ENCODE data around the gene ZNF446. TPM values are rescaled to one million over a fixed set of nuclear protein-coding genes. Genes with fewer than 3 reads are reported as not detected.
A peak's percentile ranks its signal among the peaks of the same experiment; 100 is the strongest.

ZNF446 gene
- total RNA-seq, 2 experiments from 2014 or later = 6.9 to 7.8 TPM

DNA sequence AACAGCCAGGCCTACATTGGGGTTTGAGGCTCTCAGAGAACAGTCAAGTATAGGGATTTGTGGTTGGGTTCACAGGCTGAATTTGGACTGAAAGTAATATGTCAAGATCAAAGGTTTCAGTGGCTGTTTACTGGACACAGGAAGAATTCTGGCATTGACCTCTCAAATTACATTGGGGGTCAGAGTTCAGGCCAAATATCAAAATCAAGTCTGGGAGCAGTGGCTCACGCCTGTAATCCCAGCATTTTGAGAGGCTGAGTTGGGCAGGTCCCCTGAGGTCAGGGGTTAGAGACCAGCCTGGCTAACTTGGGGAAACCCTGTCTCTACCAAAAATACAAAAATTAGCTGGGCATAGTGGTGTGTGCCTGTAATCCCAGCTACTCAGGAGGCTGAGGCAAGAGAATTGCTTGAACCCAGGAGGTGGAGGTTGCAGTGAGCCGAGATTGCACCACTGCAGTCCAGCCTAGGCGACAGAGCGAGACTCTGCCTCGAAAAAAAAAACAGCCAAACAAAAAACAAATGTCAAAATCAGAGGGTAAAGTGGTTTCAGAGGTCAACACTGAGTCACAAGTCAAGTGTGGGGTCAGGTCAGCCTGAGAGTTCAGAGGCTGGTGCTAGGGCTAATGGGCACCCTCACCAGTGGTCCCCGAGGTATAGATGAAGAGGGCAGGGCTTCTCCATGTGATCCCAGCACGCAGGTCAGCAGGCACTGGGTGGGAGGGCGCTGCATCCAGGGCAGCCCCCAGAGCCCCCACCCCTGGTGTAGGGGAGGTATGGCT is 34.1 kb downstream of the ZNF446 start:
- DNase-seq (no peak), ATAC-seq (no peak)
- H3K4me1 Mint-ChIP-seq (ENCODE audit: low read depth) = peaks cover 20% of the 10 kb centered on the region
- no peaks in the 10 kb centered on the region for H3K27me3 Mint-ChIP-seq (ENCODE audit: low read depth)
- peak overlapping the region; percentile 20 for H3K27ac Mint-ChIP-seq
- ChIA-PET CTCF (interaction anchor here (1.2 to 1.7 kb wide), 2 partner anchors 8 to 10 kb away, joined by 3 read pairs; partner anchors contain the start of gene ZBTB45), POLR2A (interaction anchor here (1.6 kb wide), 1 partner anchor 35 kb away, joined by 4 read pairs; no protein-coding TSS in a partner anchor)
- peaks cover 12% of the 10 kb centered on the region for H3K36me3 Mint-ChIP-seq (ENCODE audit: low read depth)
- H3K4me3 Mint-ChIP-seq = no peak overlapping the region
- H3K9me3 Mint-ChIP-seq (ENCODE audit: insufficient read depth) = peaks cover 13% of the 10 kb centered on the region

DNA sequence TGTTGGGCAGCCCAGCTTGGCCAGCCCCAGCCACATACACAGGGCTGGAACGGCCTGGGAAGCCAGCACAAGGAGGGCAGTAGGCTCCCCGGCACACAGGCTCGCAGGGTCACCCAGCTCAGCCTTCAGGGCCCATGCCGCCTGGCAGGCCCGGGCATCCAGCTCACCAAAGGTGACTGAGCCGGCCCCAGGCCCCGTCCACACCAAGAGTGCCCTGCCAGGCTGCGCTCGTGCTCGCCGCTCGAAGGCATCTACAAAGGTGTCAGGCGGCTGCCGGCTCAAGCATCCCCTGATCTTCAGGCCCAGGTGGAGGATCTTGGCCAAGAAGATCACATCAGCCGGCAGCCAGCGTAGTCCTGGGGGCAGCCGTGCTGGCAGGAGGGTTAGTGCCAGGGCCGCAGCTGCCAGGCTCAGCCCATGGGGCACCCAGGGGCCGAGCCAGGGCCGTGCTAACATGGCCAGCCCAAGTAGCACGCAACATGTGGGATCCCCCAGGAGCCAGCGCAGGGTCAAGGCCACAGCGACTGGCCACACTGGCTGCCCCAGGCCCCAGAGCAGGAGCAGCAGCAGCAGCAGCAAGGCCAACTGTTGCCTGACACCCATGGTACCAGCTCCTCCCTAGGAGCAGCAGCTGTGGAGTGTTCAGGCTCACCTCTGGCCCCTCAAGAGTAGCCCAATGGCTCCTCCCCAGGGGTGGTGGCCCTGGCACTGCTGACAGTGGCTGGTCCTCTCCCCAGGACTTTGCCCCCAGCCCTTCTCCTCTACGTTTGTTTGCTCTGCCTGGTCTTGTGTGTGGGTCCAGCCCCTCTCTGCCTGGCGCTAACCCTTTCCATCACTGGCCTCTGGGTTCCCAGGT is 35.4 kb downstream of the ZNF446 start, which contains the start of gene SLC27A5:
TSS of gene SLC27A5 (minus strand) at position 640 of the 856 bp plus-strand sequence. CDS start at position 603, 37 bp downstream.
- ChIA-PET CTCF (interaction anchor here (1.2 to 1.7 kb wide), 2 partner anchors 8 to 12 kb away, joined by 3 to 4 read pairs; partner anchors contain the start of gene ZBTB45), POLR2A (interaction anchor here (0.6 to 1.6 kb wide), 2 partner anchors 34 to 35 kb away, joined by 3 to 4 read pairs; no protein-coding TSS in a partner anchor)
- Mint-ChIP-seq H3K4me1 (ENCODE audit: low read depth) (peaks cover 30% of the 10 kb centered on the region), H3K4me3 (no peak within 1 kb of the TSS), H3K27me3 (ENCODE audit: low read depth) (no peaks in the 10 kb centered on the region), H3K9me3 (ENCODE audit: insufficient read depth) (peaks cover 9% of the 10 kb centered on the region), H3K36me3 (ENCODE audit: low read depth) (peaks cover 22% of the 10 kb centered on the region), H3K27ac (peak within 1 kb of the TSS; percentile 48)
- ATAC-seq (no peak), DNase-seq (no peak)

DNA sequence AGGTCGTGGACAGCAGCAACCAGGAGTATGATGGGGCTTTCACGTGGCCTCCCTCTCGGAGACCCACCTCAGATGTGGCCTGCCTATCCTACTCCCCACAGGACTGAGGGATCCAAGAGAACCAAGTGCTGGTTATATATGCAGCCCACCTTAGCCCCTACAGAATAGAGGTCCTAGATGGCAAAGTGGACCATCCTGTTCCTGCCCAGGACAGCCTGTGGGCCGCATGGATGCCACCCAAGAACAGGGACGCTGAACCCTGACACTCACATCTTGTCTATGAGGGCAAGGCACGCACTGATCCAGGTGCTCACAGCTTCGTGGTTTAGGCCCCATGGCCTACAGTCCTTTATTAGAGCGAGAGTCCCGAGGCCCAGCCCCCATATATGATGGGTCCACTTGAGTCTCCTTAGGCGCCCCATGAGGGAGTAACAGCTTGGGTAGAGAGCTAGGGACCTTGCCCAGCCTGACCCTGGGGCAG is 37.1 kb downstream of the ZNF446 start:
- peak overlapping the region; percentile 78 for H3K4me3 Mint-ChIP-seq
- H3K36me3 Mint-ChIP-seq (ENCODE audit: low read depth) = peaks cover 21% of the 10 kb centered on the region
- H3K27me3 Mint-ChIP-seq (ENCODE audit: low read depth) = no peaks in the 10 kb centered on the region
- H3K9me3 Mint-ChIP-seq (ENCODE audit: insufficient read depth) = no peaks in the 10 kb centered on the region
- ATAC-seq (no peak), DNase-seq (no peak)
- peak overlapping the region; percentile 88 for H3K27ac Mint-ChIP-seq
- peaks cover 39% of the 10 kb centered on the region for H3K4me1 Mint-ChIP-seq (ENCODE audit: low read depth)
- CTCF ChIA-PET = interaction anchor here (1.0 to 2.1 kb wide), 17 partner anchors 10 to 331 kb away, joined by 3 to 46 read pairs (median 5); partner anchors contain the start of genes CHMP2A, TRIM28 and ZNF446
- POLR2A ChIA-PET = interaction anchor here (0.6 to 2.4 kb wide), 6 partner anchors 8 to 54 kb away, joined by 3 to 11 read pairs (median 4); partner anchors contain the start of gene CHMP2A

DNA sequence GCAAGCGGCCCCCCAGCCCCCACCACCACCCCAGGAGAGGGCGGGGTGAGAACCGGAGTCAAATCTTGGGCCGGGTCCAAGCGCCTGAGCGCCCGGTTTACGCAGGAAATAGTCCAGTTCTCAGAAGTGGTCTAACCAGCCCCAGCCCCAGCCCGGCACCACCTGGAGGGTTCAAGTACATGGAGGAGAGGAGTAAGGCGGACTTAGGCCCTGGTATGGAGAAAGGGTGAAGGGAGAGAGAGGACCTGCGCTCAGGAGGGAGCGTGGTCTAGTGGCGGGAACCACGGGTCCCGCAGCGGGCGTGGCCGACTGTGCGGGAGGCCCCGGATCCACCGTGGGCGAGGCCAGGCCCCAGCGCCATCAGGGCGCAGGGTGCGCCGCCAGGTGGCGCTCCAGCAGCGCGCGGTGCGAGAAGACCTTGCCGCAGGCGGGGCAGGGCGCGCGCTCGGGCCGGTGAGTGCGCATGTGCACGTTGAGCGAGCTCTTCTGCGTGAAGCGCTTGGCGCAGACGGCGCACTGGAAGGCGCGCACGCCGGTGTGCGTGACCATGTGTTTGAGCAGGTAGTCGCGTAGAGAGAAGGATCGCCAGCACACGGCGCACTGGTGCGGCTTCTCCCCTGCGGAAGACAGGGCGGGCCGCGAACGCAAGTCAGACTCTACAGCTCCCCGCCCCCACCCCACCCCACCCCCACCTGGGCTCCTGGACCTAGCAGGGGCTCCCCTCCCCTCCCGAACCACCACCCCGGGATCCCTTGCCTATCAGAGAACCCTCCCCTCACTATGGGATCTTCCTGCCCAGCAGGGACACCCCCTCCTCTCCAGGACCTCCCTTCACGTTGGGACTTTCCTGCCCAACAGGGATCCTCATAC is 37.8 kb downstream of the ZNF446 start:
- ATAC-seq = peak; percentile 96
- POLR2A ChIA-PET = interaction anchor here (0.6 to 2.4 kb wide), 7 partner anchors 9 to 53 kb away, joined by 3 to 11 read pairs (median 3); partner anchors contain the start of gene CHMP2A

DNA sequence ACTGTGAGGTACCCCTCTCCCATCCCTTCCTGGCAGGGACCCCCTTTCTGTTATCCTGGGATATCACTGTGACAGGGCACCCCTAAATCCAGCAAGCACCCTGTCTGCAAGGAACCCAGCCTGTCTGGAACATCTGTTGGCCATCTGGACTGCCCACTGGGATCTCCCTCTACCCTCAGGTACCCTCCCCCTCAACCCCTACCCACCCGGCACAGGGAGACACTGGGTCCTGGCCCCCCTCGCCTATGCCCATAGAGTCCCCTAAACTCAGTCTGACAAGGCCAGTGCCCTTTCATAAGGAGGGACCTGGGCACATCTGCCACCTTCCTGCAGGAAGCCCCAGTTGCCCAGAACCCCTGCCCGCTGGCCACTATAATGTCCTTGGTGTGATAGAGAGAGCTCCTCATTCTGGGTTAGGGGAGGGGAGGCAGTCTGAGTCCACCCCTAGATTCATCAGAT is 38.4 kb downstream of the ZNF446 start:
- peaks cover 27% of the 10 kb centered on the region for H3K36me3 Mint-ChIP-seq (ENCODE audit: low read depth)
- ATAC-seq (no peak), DNase-seq (no peak)
- peaks cover 47% of the 10 kb centered on the region for H3K4me1 Mint-ChIP-seq (ENCODE audit: low read depth)
- CTCF ChIA-PET = interaction anchor here (0.6 to 2.1 kb wide), 28 partner anchors 11 to 332 kb away, joined by 3 to 46 read pairs (median 4); partner anchors contain the start of genes CHMP2A, TRIM28, ZNF446 and ZNF497
- no peaks in the 10 kb centered on the region for H3K9me3 Mint-ChIP-seq (ENCODE audit: insufficient read depth)
- H3K27me3 Mint-ChIP-seq (ENCODE audit: low read depth) = no peaks in the 10 kb centered on the region
- H3K27ac Mint-ChIP-seq = peak overlapping the region; percentile 88
- POLR2A ChIA-PET = interaction anchor here (0.6 to 2.4 kb wide), 6 partner anchors 9 to 43 kb away, joined by 3 to 11 read pairs (median 4); partner anchors contain the start of gene CHMP2A
- peak overlapping the region; percentile 78 for H3K4me3 Mint-ChIP-seq

More for the DNA sequence above, 37.8 kb downstream of the ZNF446 start:
- H3K36me3 Mint-ChIP-seq (ENCODE audit: low read depth) = peaks cover 24% of the 10 kb centered on the region
- no peaks in the 10 kb centered on the region for H3K27me3 Mint-ChIP-seq (ENCODE audit: low read depth)
- peak; percentile 97 for DNase-seq
- CTCF ChIA-PET = interaction anchor here (0.6 to 2.1 kb wide), 28 partner anchors 11 to 332 kb away, joined by 3 to 46 read pairs (median 4); partner anchors contain the start of genes CHMP2A, TRIM28, ZNF446 and ZNF497
- peaks cover 45% of the 10 kb centered on the region for H3K4me1 Mint-ChIP-seq (ENCODE audit: low read depth)
- H3K9me3 Mint-ChIP-seq (ENCODE audit: insufficient read depth) = no peaks in the 10 kb centered on the region
- H3K4me3 Mint-ChIP-seq = peak overlapping the region; percentile 78
- peak overlapping the region; percentile 88 for H3K27ac Mint-ChIP-seq

DNA sequence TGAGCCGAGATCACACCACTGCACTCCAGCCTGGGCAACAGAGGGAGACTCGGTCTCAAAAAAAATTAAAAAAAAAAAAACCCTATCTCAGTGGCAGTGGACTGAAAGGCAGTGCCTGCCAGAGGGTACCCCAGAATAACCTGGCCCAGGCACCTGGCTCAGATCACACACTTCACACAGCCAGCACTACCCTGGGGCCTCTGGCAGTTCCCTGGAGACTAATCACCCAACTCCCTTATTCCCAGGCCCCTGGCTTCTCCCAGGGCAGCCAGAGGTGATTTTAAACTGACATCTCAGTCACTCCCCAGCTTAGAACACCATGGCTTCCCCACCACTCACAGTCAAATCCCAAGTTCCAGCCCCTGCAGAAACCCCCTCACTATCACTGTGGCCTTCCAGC is 39.1 kb downstream of the ZNF446 start:
- ChIA-PET CTCF (no interaction called here), POLR2A (no interaction called here)
- Mint-ChIP-seq H3K4me3 (peak overlapping the region; percentile 78), H3K36me3 (ENCODE audit: low read depth) (peaks cover 27% of the 10 kb centered on the region), H3K9me3 (ENCODE audit: insufficient read depth) (no peaks in the 10 kb centered on the region), H3K4me1 (ENCODE audit: low read depth) (peaks cover 52% of the 10 kb centered on the region), H3K27ac (peak overlapping the region; percentile 67), H3K27me3 (ENCODE audit: low read depth) (no peaks in the 10 kb centered on the region)
- ATAC-seq (no peak), DNase-seq (no peak)

DNA sequence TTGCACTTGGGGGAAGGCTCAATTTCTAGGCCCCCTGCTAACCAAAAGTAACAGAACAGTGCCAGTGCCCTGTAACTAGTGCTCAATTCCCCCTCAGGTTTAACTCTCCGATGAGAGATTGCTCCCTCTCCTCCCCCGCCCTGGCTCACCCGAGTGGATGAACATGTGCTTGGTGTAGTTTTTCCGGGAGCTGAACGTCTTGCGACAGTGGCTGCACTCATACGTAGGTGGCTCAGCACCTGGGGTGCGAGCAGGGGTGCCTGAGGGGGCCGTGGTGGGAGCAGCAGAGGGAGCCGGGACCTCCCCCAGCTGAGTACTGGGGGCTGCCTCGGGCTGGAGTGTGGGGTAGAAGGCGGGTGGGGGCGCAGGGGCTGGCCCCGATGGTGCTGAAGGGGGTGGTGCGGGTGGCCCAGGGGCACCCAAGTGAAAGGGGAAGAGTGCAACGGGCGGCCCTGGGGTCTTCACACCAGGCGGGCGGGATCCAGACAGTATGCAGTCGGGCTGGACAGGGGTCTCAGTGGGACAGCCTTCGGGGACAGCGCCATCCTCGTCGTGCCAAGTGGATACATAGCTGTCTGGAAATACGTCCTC is 40.2 kb downstream of the ZNF446 start:
- Mint-ChIP-seq H3K27ac (peak overlapping the region; percentile 67), H3K4me1 (ENCODE audit: low read depth) (peaks cover 56% of the 10 kb centered on the region), H3K4me3 (peak overlapping the region; percentile 48), H3K36me3 (ENCODE audit: low read depth) (peaks cover 27% of the 10 kb centered on the region), H3K9me3 (ENCODE audit: insufficient read depth) (no peaks in the 10 kb centered on the region), H3K27me3 (ENCODE audit: low read depth) (no peaks in the 10 kb centered on the region)
- ChIA-PET CTCF (interaction anchor here (5.6 kb wide), 1 partner anchor 64 kb away, joined by 94 read pairs; no protein-coding TSS in a partner anchor), POLR2A (no interaction called here)
- no peak for DNase-seq
- ATAC-seq = no peak

DNA sequence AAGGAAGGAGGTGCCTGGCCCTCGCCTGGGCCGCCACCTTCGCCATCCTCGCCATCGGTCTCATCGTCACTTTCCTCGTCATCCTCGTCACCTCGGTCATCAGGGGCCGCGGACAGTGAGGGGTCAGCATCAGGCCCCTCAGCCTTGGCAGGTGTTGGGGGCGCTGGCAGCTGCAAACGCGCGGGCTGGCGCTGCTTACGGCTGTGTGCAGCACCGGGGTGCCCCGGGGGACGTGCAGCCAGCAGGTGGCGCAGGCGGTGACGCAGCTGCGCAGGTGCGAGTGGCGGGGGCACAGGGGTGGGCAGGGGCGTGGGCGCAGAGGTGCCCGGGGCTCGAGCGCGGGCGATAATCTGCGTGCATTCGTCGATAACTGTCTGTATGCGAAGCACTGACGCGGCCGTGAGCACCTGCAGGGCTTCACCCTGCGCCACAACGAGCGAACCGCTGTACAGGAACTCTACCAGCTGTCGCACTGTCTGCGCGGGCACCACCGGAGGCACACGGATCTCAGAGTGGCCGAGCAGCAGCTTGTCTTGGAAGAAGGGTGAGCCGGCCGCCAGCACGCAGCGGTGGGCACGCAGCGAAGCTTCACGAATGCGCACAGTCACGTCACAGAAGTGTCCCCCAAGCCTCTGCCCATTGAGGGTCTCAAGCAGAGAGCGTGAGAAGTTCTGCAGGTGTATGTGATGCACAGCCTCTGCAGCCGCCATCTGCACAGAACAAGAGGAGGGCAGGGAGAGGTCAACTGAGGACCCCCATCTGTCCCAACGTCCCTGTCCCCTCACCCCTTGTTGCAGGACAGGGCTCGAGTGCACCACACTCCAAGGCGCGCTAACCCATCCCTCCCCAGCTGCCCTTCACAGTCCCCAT is 41.0 kb downstream of the ZNF446 start:
- ChIA-PET CTCF (interaction anchor here (3.6 to 5.6 kb wide), 2 partner anchors 17 to 63 kb away, joined by 24 to 94 read pairs; no protein-coding TSS in a partner anchor), POLR2A (interaction anchor here (3.9 kb wide), 1 partner anchor 37 kb away, joined by 31 read pairs; the partner anchor contains the start of gene CHMP2A)
- Mint-ChIP-seq H3K27me3 (ENCODE audit: low read depth) (no peaks in the 10 kb centered on the region), H3K4me1 (ENCODE audit: low read depth) (peaks cover 57% of the 10 kb centered on the region), H3K9me3 (ENCODE audit: insufficient read depth) (no peaks in the 10 kb centered on the region), H3K27ac (peak overlapping the region; percentile 34), H3K4me3 (no peak overlapping the region), H3K36me3 (ENCODE audit: low read depth) (peaks cover 27% of the 10 kb centered on the region)
- ATAC-seq (no peak), DNase-seq (no peak)

DNA sequence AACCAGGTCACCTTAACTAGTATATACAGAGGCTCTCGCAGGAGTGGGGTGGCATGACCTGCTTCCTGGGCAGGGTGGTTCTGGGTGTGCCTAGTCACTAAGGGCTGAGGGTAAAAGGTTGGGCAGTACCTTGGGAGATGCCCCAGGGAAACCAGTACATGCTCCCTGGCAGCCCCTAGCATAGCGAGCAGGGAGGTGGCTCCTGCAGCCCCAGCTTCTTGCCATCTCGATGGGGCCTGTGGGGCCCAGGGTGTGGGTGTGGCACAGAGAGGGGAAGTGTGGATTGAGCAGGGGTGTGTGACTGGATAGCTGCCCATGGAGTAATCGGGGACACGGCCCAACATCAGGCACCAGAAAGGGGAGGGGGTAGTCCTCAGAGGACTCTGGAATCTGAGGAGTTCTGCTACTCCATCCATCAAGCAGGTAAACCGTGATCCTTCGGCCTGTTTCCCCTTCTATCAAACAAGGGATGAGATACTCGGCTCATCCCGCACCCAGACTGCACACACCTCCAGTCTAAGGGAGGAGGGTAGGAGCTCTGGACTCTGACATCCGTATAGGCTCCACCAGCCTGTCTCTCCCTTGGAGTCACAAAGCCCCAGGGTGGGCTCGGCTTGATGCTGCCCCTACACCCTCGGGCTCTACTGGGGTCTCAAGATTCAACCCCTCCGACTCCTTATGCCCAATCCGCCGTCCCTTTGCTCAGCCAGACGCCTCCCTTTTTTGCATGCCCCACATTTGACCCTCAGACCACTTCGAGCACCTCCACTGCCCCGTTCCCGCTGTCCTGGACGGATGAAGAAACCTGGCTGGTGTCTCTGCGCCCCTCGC is 42.3 kb downstream of the ZNF446 start:
- ATAC-seq = no peak
- Mint-ChIP-seq H3K4me3 (peak overlapping the region; percentile 96), H3K4me1 (ENCODE audit: low read depth) (peaks cover 51% of the 10 kb centered on the region), H3K27me3 (ENCODE audit: low read depth) (no peaks in the 10 kb centered on the region), H3K36me3 (ENCODE audit: low read depth) (peaks cover 27% of the 10 kb centered on the region), H3K9me3 (ENCODE audit: insufficient read depth) (no peaks in the 10 kb centered on the region), H3K27ac (peak overlapping the region; percentile 97)
- DNase-seq = no peak
- CTCF ChIA-PET = interaction anchor here (0.7 to 5.6 kb wide), 19 partner anchors 9 to 210 kb away, joined by 3 to 94 read pairs (median 9); partner anchors contain the start of genes CHMP2A, TRIM28, UBE2M and ZNF446
- POLR2A ChIA-PET = interaction anchor here (0.9 to 3.9 kb wide), 8 partner anchors 10 to 62 kb away, joined by 3 to 31 read pairs (median 16); partner anchors contain the start of genes CHMP2A and TRIM28
